NCI-H748 (cell line): ENCODE measurements around the gene CCDC102A.
"Not testable (repeated sequence)": the region's sequence is repeated elsewhere in the genome, so short reads cannot be mapped to it uniquely, and the experiment has no call there.

Source experiments
- DNase-seq: peaks from one replicate; lab custom pipeline; 2025; ENCODE audit not compliant: unreplicated experiment; lab: John Stamatoyannopoulos, UW

CCDC102A gene

GRCh38 chr16:57504001-57504400 is 32.4 kb downstream of the CCDC102A start:
- DNase-seq = no peak

GRCh38 chr16:57503366-57503765 is 33.0 kb downstream of the CCDC102A start:
- DNase-seq = peak; percentile 65

GRCh38 chr16:57502048-57502775 is 34.2 kb downstream of the CCDC102A start:
- DNase-seq = peak; percentile 60

- DNase-seq = no peak
Measured at GRCh38 chr16:57501492-57501891, 34.9 kb downstream of the CCDC102A start.

- no peak for DNase-seq
Measured at GRCh38 chr16:57500578-57501111, 35.7 kb downstream of the CCDC102A start.

GRCh38 chr16:57499941-57500340 is 36.4 kb downstream of the CCDC102A start:
- DNase-seq = not testable (repeated sequence)

GRCh38 chr16:57498031-57498430 is 38.3 kb downstream of the CCDC102A start:
- DNase-seq = no peak

GRCh38 chr16:57497121-57497520 is 39.2 kb downstream of the CCDC102A start:
- no peak for DNase-seq

GRCh38 chr16:57493767-57494166 is 42.6 kb downstream of the CCDC102A start:
- no peak for DNase-seq

GRCh38 chr16:57489229-57489628 is 47.1 kb downstream of the CCDC102A start:
- DNase-seq = peak; percentile 3

- no peak for DNase-seq
Measured at GRCh38 chr16:57486858-57487834, 49.2 kb downstream of the CCDC102A start.

GRCh38 chr16:57485916-57486857 is 50.2 kb downstream of the CCDC102A start, which contains the start of gene DOK4:
Gene DOK4 (minus strand): TSS chr16:57486493. CDS start chr16:57479507, 6,986 bp downstream.
- peak; percentile 69 for DNase-seq

GRCh38 chr16:57485091-57485915 is 51.1 kb downstream of the CCDC102A start:
- DNase-seq = no peak

- DNase-seq = no peak
Measured at GRCh38 chr16:57484515-57485005, 51.8 kb downstream of the CCDC102A start.

GRCh38 chr16:57483725-57484514 is 52.5 kb downstream of the CCDC102A start:
- no peak for DNase-seq

- no peak for DNase-seq
Measured at GRCh38 chr16:57482845-57483545, 53.4 kb downstream of the CCDC102A start.

GRCh38 chr16:57481421-57481820 is 55.0 kb downstream of the CCDC102A start:
- DNase-seq = no peak

- DNase-seq = no peak
Measured at GRCh38 chr16:57480754-57481230, 55.6 kb downstream of the CCDC102A start.
